GM12878 (cell line): ENCODE data around the gene IFI27L2. TPM values are rescaled to one million over a fixed set of nuclear protein-coding genes. Genes with fewer than 3 reads are reported as not detected.

Experiments used
- ATAC-seq: fragments of 200-7000 bp; cut with Tn5 transposase; 3 replicates; pipeline ENCODE4 v1.9.1; 2020; ENCODE audit warnings: mild to moderate bottlenecking, moderate library complexity
- BruUV-seq: library from RNA; stranded (reverse); fragments of 400-500 nt; replicated peaks from 2 replicates; lab custom pipeline; 2021; lab: Mats Ljungman, UMichigan
- CTCF ChIA-PET: fragments of 300-600 bp; sonication (Branson Sonifier 250); formaldehyde crosslinking; extraction: SDS; loops from one replicate; lab custom pipeline; 2021; ENCODE audit warnings: inconsistent platforms; lab: Yijun Ruan, JAX
- POLR2A ChIA-PET: fragments of 350-600 bp; formaldehyde crosslinking; extraction: SDS; loops from one replicate; lab custom pipeline; 2021; ENCODE audit warnings: inconsistent platforms; lab: Charles Lee
- RAD21 ChIA-PET: fragments of 300-600 bp; sonication (Branson Sonifier 250); formaldehyde crosslinking; loops from one replicate; lab custom pipeline; 2023; ENCODE audit warnings: antibody characterized with exemption; ENCODE audit not compliant: unreplicated experiment; lab: Charles Lee
- SMC1A ChIA-PET: fragments of 300-600 bp; sonication (Branson Sonifier 250); formaldehyde crosslinking; loops from one replicate; lab custom pipeline; 2023; ENCODE audit not compliant: unreplicated experiment, uncharacterized antibody; lab: Charles Lee
- DNase-seq: peaks from one replicate; pipeline ENCODE4 v3.0.0-alpha.2; 2011; ENCODE audit warnings: low read depth, low spot score
- FAIRE-seq: peaks from 3 replicates; lab custom pipeline; 2011; peaks lifted over from hg19 to GRCh38; lab: Jason Lieb, UNC
- H2AFZ ChIP-seq: 2 replicates; pipeline ENCODE4 v1.6.0; 2011; ENCODE audit warnings: low read depth, low read length, control low read depth; ENCODE audit not compliant: control insufficient read depth
- H3K27ac ChIP-seq: 2 replicates; pipeline ENCODE4 v1.5.1; 2011; ENCODE audit warnings: control low read depth; ENCODE audit not compliant: control insufficient read depth, insufficient read depth
- H3K27me3 ChIP-seq, 2 experiments: replicated peaks in 1 of 2; 2 replicates each; pipeline versions ENCODE4 v1.6.0 to v1.6.1; 2011; ENCODE audit warnings: low read length in 1 of 2; ENCODE audit not compliant: control insufficient read depth in 2 of 2, insufficient read depth in 2 of 2
- H3K36me3 ChIP-seq, 2 experiments: 2 replicates each; pipeline ENCODE4 v1.5.1; 2011; ENCODE audit warnings: low read length in 1 of 2; ENCODE audit not compliant: control insufficient read depth in 2 of 2, insufficient read depth in 2 of 2
- H3K4me1 ChIP-seq: 2 replicates; pipeline ENCODE4 v1.6.1; 2011; ENCODE audit warnings: mild to moderate bottlenecking, low read length, moderate library complexity, mixed read lengths; ENCODE audit not compliant: control insufficient read depth, insufficient read depth
- H3K4me2 ChIP-seq: 2 replicates; pipeline ENCODE4 v1.6.0; 2011; ENCODE audit warnings: control low read depth; ENCODE audit not compliant: control insufficient read depth, insufficient read depth
- H3K4me3 ChIP-seq: fragments of 200-600 bp; sonication (generic); 2 replicates; pipeline ENCODE4 v1.5.1; 2016
- H3K79me2 ChIP-seq: 2 replicates; pipeline ENCODE4 v1.6.0; 2011; ENCODE audit warnings: low read length; ENCODE audit not compliant: control insufficient read depth, insufficient read depth
- H3K9ac ChIP-seq: 2 replicates; pipeline ENCODE4 v1.8.0; 2011; ENCODE audit warnings: low read length, control low read depth, mixed read lengths; ENCODE audit not compliant: control insufficient read depth, insufficient read depth
- H3K9me3 ChIP-seq: replicated peaks from 3 replicates; pipeline ENCODE4 v1.5.1; 2011; ENCODE audit warnings: mild to moderate bottlenecking, low read length; ENCODE audit not compliant: control insufficient read depth, insufficient read depth
- H4K20me1 ChIP-seq: 2 replicates; pipeline ENCODE4 v1.6.0; 2011; ENCODE audit not compliant: control insufficient read depth, insufficient read depth
- BACH1 ChIP-seq: fragments of 450-650 bp; IDR thresholded peaks from 2 replicates; pipeline ENCODE4 v1.6.1; 2017; ENCODE audit warnings: mild to moderate bottlenecking, borderline replicate concordance
- EZH2 ChIP-seq: IDR thresholded peaks from 2 replicates; pipeline ENCODE4 v1.6.1; 2012; ENCODE audit warnings: low read depth, mild to moderate bottlenecking, control low read depth, inconsistent platforms, low read length, borderline replicate concordance; ENCODE audit not compliant: control insufficient read depth
- FOXM1 ChIP-seq: IDR thresholded peaks from 2 replicates; pipeline ENCODE4 v1.6.1; 2012; ENCODE audit warnings: low read depth, mild to moderate bottlenecking, inconsistent platforms, low read length, moderate library complexity
- MTA3 ChIP-seq: IDR thresholded peaks from 2 replicates; pipeline ENCODE4 v1.6.1; 2012; ENCODE audit warnings: low read length, inconsistent platforms, borderline replicate concordance
- SIN3A ChIP-seq: IDR thresholded peaks from 2 replicates; pipeline ENCODE4 v1.6.1; 2012; ENCODE audit warnings: low read depth, low read length, improper control_type of control experiment
- TARDBP ChIP-seq: IDR thresholded peaks from 2 replicates; pipeline ENCODE4 v1.6.1; 2016; ENCODE audit warnings: borderline replicate concordance
- ZBTB33 ChIP-seq: fragments of 450-650 bp; IDR thresholded peaks from 2 replicates; pipeline ENCODE4 v1.6.1; 2017; ENCODE audit warnings: mild to moderate bottlenecking
- WGBS: methylation state at CpG from one replicate; pipeline ENCODE4 v1.1.6; 2016; ENCODE audit warnings: low lambda C conversion rate; ENCODE audit not compliant: insufficient replicate concordance, insufficient coverage; ENCODE audit errors: missing lambda C conversion rate; 5-methylcytosine and 5-hydroxymethylcytosine counted together
- in situ Hi-C: fragments of 300-500 bp; cut with MboI; formaldehyde crosslinking; loops from 9 replicates; pipeline ENCODE4 v1.14.3; 2018; ENCODE audit warnings: mixed read lengths
- intact Hi-C: fragments of 100-400 bp; cut with micrococcal nuclease; formaldehyde crosslinking; loops from one replicate; pipeline ENCODE4 v1.14.2; 2022; ENCODE audit not compliant: unreplicated experiment
- polyA plus RNA-seq, 11 experiments: library from polyadenylated mRNA; depleted of rRNA in 4 of 11; unstranded in 6 of 11; stranded (reverse) in 5 of 11; fragments of >200 nt; fragmentation: Nextera tagmentation in 4 of 11; fragmentation: Illumina TruSeq in 1 of 11; extraction: Ambion mirVana in 4 of 11; extraction: Trizol in 1 of 11; gene quantifications; 1 replicate in 1 of 11; 2 replicates in 10 of 11; pipeline versions ENCODE4 v1.2.1 to v1.2.3, GENCODE V29; 2011 to 2016; ENCODE audit warnings: inconsistent platforms in 2 of 11, missing spikeins in 2 of 11, low read depth in 1 of 11
- total RNA-seq, 4 experiments: library from RNA; depleted of rRNA in 3 of 4; stranded (reverse); fragments of >200 nt in 3 of 4; fragmentation: Illumina TruSeq in 1 of 4; extraction: Trizol in 1 of 4; gene quantifications; 2 replicates each; pipeline versions ENCODE4 v1.2.1 to v1.2.3, GENCODE V29; 2013 to 2021

The IFI27L2 gene
- total and polyA plus RNA-seq, 10 of the 15 experiments (the other 5 are each of a cell fraction or from before 2014, with no cell fraction given), result 26.6 to 134 (median 60.3) TPM

- in situ Hi-C loops, result no loop called here
- H3K9me3 ChIP-seq, result no peaks in the 10 kb centered on the region
These were observed 2.6 kb downstream of the IFI27L2 start for GRCh38 chr14:94126800-94127199.

More at GRCh38 chr14:94126800-94127199, 2.6 kb downstream of the IFI27L2 start:
- Histone ChIP-seq H3K4me3 (no peak overlapping the region), H3K4me1 (peaks cover 10% of the 10 kb centered on the region; the same call in 1 of the 2 replicates), H3K4me2 (no peak overlapping the region), H3K79me2 (no peaks in the 10 kb centered on the region), H4K20me1 (no peaks in the 10 kb centered on the region), H3K9ac (no peak overlapping the region), H3K27ac (no peak overlapping the region), H3K36me3 (no peaks in the 10 kb centered on the region; a peak in 1 of 4 replicates), H3K27me3 (peaks cover 0 to 4% of the 10 kb centered on the region in 2 experiments; a peak in 1 of 4 replicates), H2AFZ (no peak overlapping the region)
- ChIA-PET POLR2A (no interaction called here), RAD21 (interaction anchor here (1.0 kb wide), 1 partner anchor 90 kb away, joined by 3 read pairs; no protein-coding TSS in a partner anchor), CTCF (interaction anchor here (3.3 kb wide), 1 partner anchor 10 kb away, joined by 13 read pairs; no protein-coding TSS in a partner anchor), SMC1A (interaction anchor here (1.1 kb wide), 1 partner anchor 10 kb away, joined by 4 read pairs; no protein-coding TSS in a partner anchor)
- DNase-seq (no peak), ATAC-seq (no peak), FAIRE-seq (no peak)
- BruUV-seq, result no TSS peak
- intact Hi-C loops, result no loop called here
- 97% methylated on average over 5 of the region's 5 CpGs for WGBS
- TF ChIP-seq BACH1 (no peak), SIN3A (no peak), MTA3 (no peak), TARDBP (no peak), EZH2 (no peak), FOXM1 (no peak), ZBTB33 (no peak)
